Measurements from ENCODE around the gene TMEM132D.

Gene TMEM132D

GRCh38 chr12:129097451-129097850 is 806.4 kb downstream of the TMEM132D start:
- DNase-seq (ENCODE audit: low read depth), result no peak

GRCh38 chr12:129096968-129097367 is 806.9 kb downstream of the TMEM132D start:
- no peak for DNase-seq (ENCODE audit: low read depth)

DNA sequence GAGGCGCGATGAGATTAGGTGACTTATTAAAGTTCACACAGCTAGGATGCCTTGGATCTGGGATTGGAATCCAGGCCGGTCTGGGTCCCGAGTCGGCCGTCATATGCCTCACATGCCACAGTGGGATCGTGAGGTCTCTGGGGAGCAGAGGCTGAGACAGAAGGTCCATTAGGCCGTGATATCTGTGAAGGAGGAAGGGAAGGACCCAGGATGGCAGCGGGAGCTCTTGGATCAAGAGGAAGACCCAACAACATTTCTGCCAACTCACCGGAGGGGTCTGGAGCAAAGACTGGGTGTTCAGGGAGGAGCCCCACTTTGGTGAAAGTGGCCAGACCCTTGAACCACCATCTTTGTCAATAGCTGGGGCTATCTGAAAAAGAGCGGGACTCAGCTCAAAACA is 807.6 kb downstream of the TMEM132D start:
- no peak for DNase-seq (ENCODE audit: low read depth)

GRCh38 chr12:129089576-129089975 is 814.2 kb downstream of the TMEM132D start:
- DNase-seq (ENCODE audit: low read depth), result no peak

DNA sequence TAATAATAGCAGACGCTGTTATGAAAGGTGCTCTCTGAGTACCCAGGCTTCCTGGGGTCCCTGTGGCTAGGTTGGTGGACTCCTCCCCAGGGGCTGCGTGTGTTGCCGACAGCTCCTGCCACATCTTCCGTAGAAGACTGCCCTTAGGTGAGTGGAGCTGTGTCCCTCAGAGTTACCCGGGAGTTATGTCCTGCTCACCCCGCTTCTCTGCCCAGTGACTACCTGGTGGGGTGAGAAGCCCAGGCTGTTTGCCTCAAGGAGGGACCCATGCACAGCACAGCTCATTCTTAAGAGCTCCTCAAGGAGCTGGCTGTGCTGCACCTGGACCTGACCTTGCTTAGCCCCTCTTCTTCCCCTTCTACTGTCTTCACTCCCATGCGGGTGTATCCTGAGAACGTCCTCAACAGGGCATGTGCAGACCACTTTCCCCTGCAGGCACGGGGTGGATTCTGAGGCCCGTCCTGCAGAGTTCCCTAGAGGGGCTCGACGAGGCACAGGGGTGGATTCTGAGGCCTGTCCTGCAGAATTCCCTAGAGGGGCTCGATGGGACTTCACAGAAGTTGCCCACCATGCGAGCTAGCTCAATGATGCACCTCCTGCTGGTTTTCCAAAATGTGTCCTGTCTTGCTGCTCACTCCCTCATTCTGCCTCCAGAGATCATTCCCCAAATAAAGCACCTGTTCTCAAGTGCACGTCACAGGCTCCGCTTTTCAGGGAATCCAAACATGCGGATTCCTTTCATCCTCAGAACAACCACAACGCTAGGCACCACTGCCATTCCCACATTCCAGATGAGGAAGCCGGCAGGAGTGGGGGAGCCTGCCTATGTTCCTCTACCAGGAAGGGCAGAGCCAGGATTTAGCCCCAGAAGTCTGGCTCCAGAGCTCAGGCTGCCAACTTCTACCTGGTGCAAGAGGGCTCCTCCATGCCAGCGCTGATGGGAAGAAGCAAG is 818.7 kb downstream of the TMEM132D start:
- no peak for DNase-seq (ENCODE audit: low read depth)

- DNase-seq (ENCODE audit: low read depth), result no peak
Measured at GRCh38 chr12:129083121-129083840, 820.5 kb downstream of the TMEM132D start.

GRCh38 chr12:129082441-129082840 is 821.4 kb downstream of the TMEM132D start:
- no peak for DNase-seq (ENCODE audit: low read depth)

GRCh38 chr12:129081755-129082250 is 822.0 kb downstream of the TMEM132D start:
- DNase-seq (ENCODE audit: low read depth), result no peak

GRCh38 chr12:129080821-129081220 is 823.0 kb downstream of the TMEM132D start:
- no peak for DNase-seq (ENCODE audit: low read depth)

GRCh38 chr12:129080391-129080790 is 823.4 kb downstream of the TMEM132D start:
- no peak for DNase-seq (ENCODE audit: low read depth)

GRCh38 chr12:129079719-129080118 is 824.1 kb downstream of the TMEM132D start:
- no peak for DNase-seq (ENCODE audit: low read depth)

DNA sequence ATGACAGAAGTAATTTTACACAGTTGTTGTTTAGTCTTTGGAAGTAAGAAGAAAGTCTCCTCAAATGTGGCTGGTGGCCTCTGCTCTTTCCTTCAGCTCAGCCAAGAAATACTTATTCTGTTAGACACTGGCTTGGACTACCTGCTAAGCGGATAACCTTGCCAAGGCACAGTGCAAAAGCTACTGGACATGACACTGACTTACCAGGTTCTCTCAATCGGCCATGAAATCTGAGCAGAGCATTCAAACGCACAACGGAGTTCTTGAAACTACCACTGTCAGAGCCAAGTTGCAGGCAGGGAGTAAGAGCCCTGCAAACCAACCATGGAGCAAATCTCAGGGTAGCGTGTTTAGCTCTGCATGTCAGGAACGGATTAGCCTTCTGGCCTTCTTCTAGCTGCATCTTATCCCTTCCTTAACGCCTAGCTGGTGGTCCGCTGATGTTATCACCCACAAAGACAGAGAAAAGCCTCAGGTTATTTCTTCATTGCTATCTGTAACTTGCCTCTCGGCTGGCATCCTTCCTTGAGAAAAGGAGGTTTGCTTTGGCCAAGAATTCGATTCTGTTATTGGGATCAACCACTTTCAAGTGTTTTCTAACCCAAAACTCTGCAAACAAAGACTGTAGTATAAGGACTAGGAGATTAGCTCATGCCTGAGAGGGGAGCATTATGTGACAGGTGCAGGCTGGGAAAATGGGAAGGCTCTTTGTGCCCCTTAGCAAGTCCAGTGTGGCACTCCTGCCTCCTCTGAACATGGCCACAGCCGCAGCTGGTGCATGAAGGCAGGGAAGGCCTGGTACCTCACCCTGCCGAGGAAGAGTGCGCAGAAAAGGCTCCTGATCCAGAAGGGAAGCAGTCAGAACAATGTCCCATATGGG is 827.1 kb downstream of the TMEM132D start:
- DNase-seq (ENCODE audit: low read depth), result no peak

DNA sequence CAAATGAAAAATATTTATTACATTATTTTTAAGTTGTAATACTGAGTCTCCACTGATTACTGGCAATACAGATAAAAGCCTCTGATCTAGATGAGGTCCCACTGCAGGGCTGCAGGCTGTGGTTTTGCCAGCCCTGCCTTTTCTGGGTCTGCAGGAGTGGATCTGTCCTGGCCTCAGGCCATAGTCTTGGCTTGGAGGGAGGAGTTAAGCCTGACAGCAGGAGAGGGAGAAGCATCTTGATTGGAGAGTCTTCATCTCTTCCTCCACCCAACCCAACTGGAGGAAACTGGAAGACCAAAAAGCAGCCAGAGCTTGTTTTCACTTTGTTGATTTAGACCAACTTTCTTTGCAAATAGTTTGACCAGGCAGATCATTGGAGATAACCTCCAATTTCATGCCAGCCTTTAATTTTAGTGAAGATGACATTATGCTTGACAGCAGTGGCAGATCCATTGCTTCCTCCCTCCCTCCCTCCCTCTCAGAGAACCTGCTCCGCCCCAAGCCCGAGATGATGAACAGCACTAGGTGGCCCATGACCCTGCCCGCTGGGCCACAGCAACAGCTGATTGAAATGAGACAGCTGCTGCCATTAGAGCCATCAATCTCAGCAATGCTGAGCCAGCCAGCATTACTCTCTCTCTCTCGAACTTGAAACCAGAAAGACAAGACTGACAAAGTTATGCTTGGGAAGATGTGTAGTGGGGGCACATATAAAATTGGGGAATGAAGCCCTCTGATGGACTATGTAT is 828.2 kb downstream of the TMEM132D start:
- no peak for DNase-seq (ENCODE audit: low read depth)

- DNase-seq (ENCODE audit: low read depth), result no peak
Measured at GRCh38 chr12:129074379-129074778, 829.4 kb downstream of the TMEM132D start.

- no peak for DNase-seq (ENCODE audit: low read depth)
Measured at GRCh38 chr12:129073157-129073915, 830.5 kb downstream of the TMEM132D start.

DNA sequence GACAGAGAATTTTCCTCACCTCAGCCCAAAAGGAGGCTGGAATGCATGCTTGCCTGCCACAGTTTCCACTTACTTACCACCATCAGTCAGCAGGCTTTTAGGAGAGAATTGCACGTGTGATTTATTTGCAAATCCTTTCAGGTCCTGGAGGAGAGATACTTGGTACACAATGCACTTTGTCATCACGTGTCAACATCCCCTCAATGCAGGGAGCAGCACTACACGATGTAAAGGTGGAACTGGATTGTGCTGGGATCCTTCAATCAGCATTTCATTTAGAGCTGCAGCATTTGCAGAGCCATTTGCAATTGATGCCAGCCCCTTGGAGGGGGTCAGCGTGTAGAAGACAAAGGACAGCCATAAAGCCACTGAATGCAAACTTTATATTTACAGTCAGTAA is 832.5 kb downstream of the TMEM132D start:
- DNase-seq (ENCODE audit: low read depth), result no peak

GRCh38 chr12:129069886-129070285 is 833.9 kb downstream of the TMEM132D start:
- no peak for DNase-seq (ENCODE audit: low read depth)

- DNase-seq (ENCODE audit: low read depth), result no peak
Measured at GRCh38 chr12:129068684-129069083, 835.1 kb downstream of the TMEM132D start.

- no peak for DNase-seq (ENCODE audit: low read depth)
Measured at GRCh38 chr12:129067491-129067890, 836.3 kb downstream of the TMEM132D start.

DNA sequence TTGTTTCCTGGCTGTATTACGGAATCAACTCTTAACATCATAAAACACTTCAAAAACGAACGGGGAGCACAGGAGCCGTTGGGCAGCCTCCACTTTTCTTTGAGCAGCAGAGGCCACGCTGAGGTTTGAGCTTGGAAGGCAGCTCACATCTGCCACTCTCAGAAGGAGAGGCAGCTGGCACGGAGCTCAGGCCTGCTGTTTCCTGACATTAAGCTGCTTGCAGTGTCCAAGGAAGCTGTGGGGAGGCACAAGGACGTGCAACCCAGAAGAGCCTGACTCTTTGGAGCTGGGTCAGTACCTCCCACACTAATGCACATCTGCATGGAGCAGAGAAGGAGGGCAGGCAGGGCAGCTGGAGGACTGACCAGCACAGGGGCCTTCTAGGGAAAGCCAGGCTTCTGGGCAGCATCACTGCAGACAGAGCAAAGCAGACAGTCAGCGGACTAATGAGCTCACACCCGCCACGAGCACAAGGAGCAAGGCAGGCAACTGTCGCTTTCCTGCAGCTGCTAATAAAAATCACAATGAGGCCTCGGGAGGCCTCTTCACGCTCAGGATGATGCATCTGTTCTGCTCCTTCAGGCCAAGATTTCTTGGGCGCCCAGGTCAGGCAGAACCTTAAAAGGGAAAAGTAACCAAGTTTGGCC is 839.5 kb downstream of the TMEM132D start:
- DNase-seq (ENCODE audit: low read depth), result no peak

Measured in activated T-cell treated with anti-CD3 and anti-CD28 coated beads for 48 hours (primary cell).